ENCODE data around the gene ZNF784. TPM values are rescaled to one million over a fixed set of nuclear protein-coding genes. Genes with fewer than 3 reads are reported as not detected.

ZNF784 gene
- total RNA-seq, 1 donor from 2014 or later = 4.9 TPM

DNA sequence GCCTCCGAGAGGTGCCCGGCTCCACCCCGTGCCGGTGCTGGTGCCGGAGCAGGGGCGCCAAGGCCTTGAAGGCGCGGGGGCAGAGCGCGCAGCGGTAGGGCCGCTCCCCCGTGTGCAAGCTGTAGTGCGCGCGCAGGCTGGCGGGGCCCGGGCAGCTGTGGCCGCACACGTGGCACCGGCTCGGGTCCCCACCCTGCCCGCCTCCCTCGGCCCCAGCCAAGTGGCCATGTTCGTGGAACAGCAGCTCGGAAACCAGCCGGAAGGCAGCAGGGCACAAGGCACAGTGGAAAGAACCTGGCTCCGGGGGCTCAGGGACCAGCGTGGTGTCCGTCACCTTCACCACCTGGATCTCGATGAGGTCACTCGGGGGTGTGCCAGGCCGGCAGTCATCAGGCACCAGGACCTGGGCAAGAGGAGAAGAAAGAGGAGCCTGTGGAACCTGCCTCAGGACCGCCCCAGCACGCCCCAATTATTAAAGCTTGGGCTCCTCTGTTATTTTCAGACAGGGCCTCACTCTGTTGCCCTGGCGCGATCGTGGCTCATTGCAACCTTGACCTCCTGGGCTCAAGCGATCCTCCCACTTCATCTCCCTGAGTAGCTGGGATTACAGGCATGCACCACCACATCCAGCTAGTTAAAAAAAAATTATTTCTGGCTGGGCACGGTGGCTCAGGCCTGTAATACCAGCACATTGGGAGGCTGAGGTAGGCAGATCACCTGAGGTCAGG lies 2.0 kb downstream of the ZNF784 start:
- H3K9me3 Mint-ChIP-seq = no peaks in the 10 kb centered on the region
- intact Hi-C loops (cut with micrococcal nuclease) = loop anchor here (5.0 to 10.0 kb wide), 2 partner anchors 508 to 1160 kb away; partner anchors contain the start of genes LENG9 and PPP1R12C

GRCh38 chr19:55621673-55622231 lies 2.6 kb downstream of the ZNF784 start:
- H3K27me3 Mint-ChIP-seq (ENCODE audit: low read depth) = peaks cover under 1% of the 10 kb centered on the region
- H3K9me3 Mint-ChIP-seq = no peaks in the 10 kb centered on the region
- no peak overlapping the region for H3K4me3 Mint-ChIP-seq (ENCODE audit: low read depth)
- peaks cover 30% of the 10 kb centered on the region for H3K4me1 Mint-ChIP-seq (ENCODE audit: low read depth)
- intact Hi-C loops (cut with micrococcal nuclease) = loop anchor here (5.0 to 10.0 kb wide), 2 partner anchors 507 to 1159 kb away; partner anchors contain the start of genes LENG9 and PPP1R12C
- H3K27ac Mint-ChIP-seq = no peak overlapping the region
- no peak for DNase-seq (ENCODE audit: low spot score)
- H3K36me3 Mint-ChIP-seq (ENCODE audit: low read depth) = peaks cover 27% of the 10 kb centered on the region

More for the DNA sequence above, 2.0 kb downstream of the ZNF784 start:
- Mint-ChIP-seq H3K27ac (no peak overlapping the region), H3K27me3 (ENCODE audit: low read depth) (peaks cover 3% of the 10 kb centered on the region), H3K36me3 (ENCODE audit: low read depth) (peaks cover 21% of the 10 kb centered on the region), H3K4me3 (ENCODE audit: low read depth) (no peak overlapping the region), H3K4me1 (ENCODE audit: low read depth) (peaks cover 36% of the 10 kb centered on the region)
- DNase-seq (ENCODE audit: low spot score) = no peak

DNA sequence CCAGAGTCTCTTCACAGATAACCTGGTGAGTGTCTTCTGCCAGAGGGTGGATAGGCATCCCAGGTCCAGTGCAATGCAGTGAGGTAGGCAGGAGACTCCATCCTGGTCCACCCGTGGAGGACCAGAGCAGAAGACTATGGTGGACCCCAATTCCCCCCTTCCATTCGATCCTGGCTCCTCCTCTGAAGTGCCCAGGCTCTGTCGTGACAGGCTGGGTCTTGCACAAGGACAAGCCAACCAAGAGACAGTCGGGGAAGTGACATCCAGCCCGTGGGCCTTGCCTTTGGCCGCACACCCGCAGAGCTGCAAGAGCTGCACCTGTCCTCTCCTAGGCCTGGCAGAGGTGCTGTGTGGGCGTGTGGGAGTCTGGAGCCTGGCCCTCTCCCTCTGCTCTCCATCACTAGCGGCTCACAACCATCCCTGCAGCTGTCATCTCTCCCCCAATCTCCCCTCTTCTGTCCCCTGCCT lies 3.1 kb downstream of the ZNF784 start:
- no peaks in the 10 kb centered on the region for H3K27me3 Mint-ChIP-seq (ENCODE audit: low read depth)
- intact Hi-C loops (cut with micrococcal nuclease) = loop anchor here (5.0 to 10.0 kb wide), 2 partner anchors 506 to 1159 kb away; partner anchors contain the start of genes LENG9 and PPP1R12C
- peaks cover 31% of the 10 kb centered on the region for H3K36me3 Mint-ChIP-seq (ENCODE audit: low read depth)
- no peak overlapping the region for H3K4me3 Mint-ChIP-seq (ENCODE audit: low read depth)
- H3K27ac Mint-ChIP-seq = no peak overlapping the region
- peaks cover 25% of the 10 kb centered on the region for H3K4me1 Mint-ChIP-seq (ENCODE audit: low read depth)
- no peak for DNase-seq (ENCODE audit: low spot score)
- no peaks in the 10 kb centered on the region for H3K9me3 Mint-ChIP-seq

DNA sequence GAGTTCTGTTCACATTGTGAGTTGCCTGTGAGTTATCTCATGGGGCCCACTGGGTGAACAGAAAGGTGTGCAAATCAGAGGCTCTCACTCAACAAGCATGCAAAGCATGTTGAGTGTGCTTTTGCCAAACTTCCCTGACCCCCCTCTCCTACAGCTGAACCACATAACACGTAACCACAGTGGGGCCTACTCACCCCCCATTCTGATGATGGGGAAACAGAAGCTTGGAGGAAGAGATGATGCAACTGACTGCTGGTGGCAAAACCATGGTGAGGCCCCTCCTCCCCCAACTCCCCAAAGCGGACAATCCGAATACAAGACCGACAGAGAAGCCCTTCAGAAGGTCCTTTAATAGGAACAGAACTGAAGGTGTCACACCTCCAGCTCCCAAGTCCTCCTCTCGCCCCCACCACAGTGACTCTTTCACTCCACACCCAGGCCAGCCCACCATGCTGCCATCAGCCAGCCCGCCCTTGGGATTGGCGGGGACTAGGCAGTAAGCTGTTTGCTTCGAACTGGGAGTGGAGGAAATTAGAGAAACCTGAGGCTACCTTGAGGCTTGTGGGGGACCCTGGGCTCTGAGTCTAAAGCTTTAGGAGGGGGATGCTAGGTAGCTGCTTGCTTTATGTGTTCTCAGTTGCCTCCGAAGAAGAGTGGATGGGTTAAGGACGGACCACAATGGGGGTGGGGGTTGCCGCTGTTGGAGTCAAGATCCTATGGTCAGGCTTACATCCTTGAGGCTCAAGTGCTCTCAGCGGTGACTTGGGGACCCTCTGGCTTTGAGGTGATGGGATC lies 3.8 kb downstream of the ZNF784 start:
- DNase-seq (ENCODE audit: low spot score) = no peak
- Mint-ChIP-seq H3K4me3 (ENCODE audit: low read depth) (no peak overlapping the region), H3K36me3 (ENCODE audit: low read depth) (peaks cover 31% of the 10 kb centered on the region), H3K27me3 (ENCODE audit: low read depth) (no peaks in the 10 kb centered on the region), H3K9me3 (no peaks in the 10 kb centered on the region), H3K4me1 (ENCODE audit: low read depth) (peaks cover 22% of the 10 kb centered on the region), H3K27ac (no peak overlapping the region)
- intact Hi-C loops (cut with micrococcal nuclease) = loop anchor here (5.0 to 10.0 kb wide), 2 partner anchors 506 to 1158 kb away; partner anchors contain the start of genes LENG9 and PPP1R12C

- peaks cover 15% of the 10 kb centered on the region for H3K4me1 Mint-ChIP-seq (ENCODE audit: low read depth)
- no peak overlapping the region for H3K27ac Mint-ChIP-seq
- no peak overlapping the region for H3K4me3 Mint-ChIP-seq (ENCODE audit: low read depth)
- no peaks in the 10 kb centered on the region for H3K27me3 Mint-ChIP-seq (ENCODE audit: low read depth)
- H3K36me3 Mint-ChIP-seq (ENCODE audit: low read depth) = peaks cover 31% of the 10 kb centered on the region
- H3K9me3 Mint-ChIP-seq = no peaks in the 10 kb centered on the region
- intact Hi-C loops (cut with micrococcal nuclease) = no loop called here
- DNase-seq (ENCODE audit: low spot score) = no peak
Observed at GRCh38 chr19:55619286-55619685, 5.1 kb downstream of the ZNF784 start.

GRCh38 chr19:55618426-55618825 lies 5.9 kb downstream of the ZNF784 start:
- H3K36me3 Mint-ChIP-seq (ENCODE audit: low read depth) = peaks cover 28% of the 10 kb centered on the region
- intact Hi-C loops (cut with micrococcal nuclease) = no loop called here
- peaks cover 10% of the 10 kb centered on the region for H3K4me1 Mint-ChIP-seq (ENCODE audit: low read depth)
- H3K4me3 Mint-ChIP-seq (ENCODE audit: low read depth) = no peak overlapping the region
- H3K27me3 Mint-ChIP-seq (ENCODE audit: low read depth) = no peaks in the 10 kb centered on the region
- H3K9me3 Mint-ChIP-seq = no peaks in the 10 kb centered on the region
- H3K27ac Mint-ChIP-seq = no peak overlapping the region
- DNase-seq (ENCODE audit: low spot score) = no peak

DNA sequence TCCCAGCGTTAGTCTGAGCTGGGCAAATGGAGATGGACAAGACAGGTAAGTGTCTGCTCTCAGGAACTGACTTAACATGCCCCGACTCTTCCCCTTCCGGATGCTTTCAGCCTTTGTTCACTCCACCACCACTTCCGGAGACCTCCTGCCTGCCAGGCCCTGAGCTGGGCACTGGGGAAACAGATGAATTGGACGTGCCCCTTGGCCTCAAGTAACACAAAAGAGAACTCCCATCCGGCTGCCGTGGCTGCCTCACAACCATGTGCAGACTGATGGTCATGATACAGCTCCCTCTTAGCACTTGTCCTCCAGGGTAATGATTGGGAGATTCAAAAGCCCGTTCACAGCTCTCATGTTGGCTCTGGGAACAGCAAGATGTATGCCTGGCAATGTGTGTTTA lies 6.9 kb downstream of the ZNF784 start:
- Mint-ChIP-seq H3K4me1 (ENCODE audit: low read depth) (peaks cover 7% of the 10 kb centered on the region), H3K27ac (no peak overlapping the region), H3K36me3 (ENCODE audit: low read depth) (peaks cover 33% of the 10 kb centered on the region), H3K27me3 (ENCODE audit: low read depth) (no peaks in the 10 kb centered on the region), H3K9me3 (no peaks in the 10 kb centered on the region), H3K4me3 (ENCODE audit: low read depth) (no peak overlapping the region)
- intact Hi-C loops (cut with micrococcal nuclease) = no loop called here
- DNase-seq (ENCODE audit: low spot score) = no peak

- H3K27ac Mint-ChIP-seq = no peak overlapping the region
- no peak for DNase-seq (ENCODE audit: low spot score)
- intact Hi-C loops (cut with micrococcal nuclease) = no loop called here
- H3K9me3 Mint-ChIP-seq = no peaks in the 10 kb centered on the region
- H3K4me3 Mint-ChIP-seq (ENCODE audit: low read depth) = no peak overlapping the region
- peaks cover 7% of the 10 kb centered on the region for H3K4me1 Mint-ChIP-seq (ENCODE audit: low read depth)
- H3K36me3 Mint-ChIP-seq (ENCODE audit: low read depth) = peaks cover 36% of the 10 kb centered on the region
- no peaks in the 10 kb centered on the region for H3K27me3 Mint-ChIP-seq (ENCODE audit: low read depth)
Observed at GRCh38 chr19:55616395-55616875, 7.9 kb downstream of the ZNF784 start.

GRCh38 chr19:55615543-55616394 lies 8.6 kb downstream of the ZNF784 start:
- DNase-seq (ENCODE audit: low spot score) = no peak
- Mint-ChIP-seq H3K4me1 (ENCODE audit: low read depth) (peaks cover 7% of the 10 kb centered on the region), H3K4me3 (ENCODE audit: low read depth) (no peak overlapping the region), H3K27me3 (ENCODE audit: low read depth) (no peaks in the 10 kb centered on the region), H3K36me3 (ENCODE audit: low read depth) (peaks cover 34% of the 10 kb centered on the region), H3K27ac (no peak overlapping the region), H3K9me3 (no peaks in the 10 kb centered on the region)
- intact Hi-C loops (cut with micrococcal nuclease) = no loop called here

GRCh38 chr19:55614711-55615542 lies 9.4 kb downstream of the ZNF784 start:
- H3K27ac Mint-ChIP-seq = no peak overlapping the region
- H3K9me3 Mint-ChIP-seq = no peaks in the 10 kb centered on the region
- no peaks in the 10 kb centered on the region for H3K27me3 Mint-ChIP-seq (ENCODE audit: low read depth)
- no peak for DNase-seq (ENCODE audit: low spot score)
- H3K4me1 Mint-ChIP-seq (ENCODE audit: low read depth) = no peaks in the 10 kb centered on the region
- intact Hi-C loops (cut with micrococcal nuclease) = no loop called here
- no peak overlapping the region for H3K4me3 Mint-ChIP-seq (ENCODE audit: low read depth)
- H3K36me3 Mint-ChIP-seq (ENCODE audit: low read depth) = peaks cover 30% of the 10 kb centered on the region

DNA sequence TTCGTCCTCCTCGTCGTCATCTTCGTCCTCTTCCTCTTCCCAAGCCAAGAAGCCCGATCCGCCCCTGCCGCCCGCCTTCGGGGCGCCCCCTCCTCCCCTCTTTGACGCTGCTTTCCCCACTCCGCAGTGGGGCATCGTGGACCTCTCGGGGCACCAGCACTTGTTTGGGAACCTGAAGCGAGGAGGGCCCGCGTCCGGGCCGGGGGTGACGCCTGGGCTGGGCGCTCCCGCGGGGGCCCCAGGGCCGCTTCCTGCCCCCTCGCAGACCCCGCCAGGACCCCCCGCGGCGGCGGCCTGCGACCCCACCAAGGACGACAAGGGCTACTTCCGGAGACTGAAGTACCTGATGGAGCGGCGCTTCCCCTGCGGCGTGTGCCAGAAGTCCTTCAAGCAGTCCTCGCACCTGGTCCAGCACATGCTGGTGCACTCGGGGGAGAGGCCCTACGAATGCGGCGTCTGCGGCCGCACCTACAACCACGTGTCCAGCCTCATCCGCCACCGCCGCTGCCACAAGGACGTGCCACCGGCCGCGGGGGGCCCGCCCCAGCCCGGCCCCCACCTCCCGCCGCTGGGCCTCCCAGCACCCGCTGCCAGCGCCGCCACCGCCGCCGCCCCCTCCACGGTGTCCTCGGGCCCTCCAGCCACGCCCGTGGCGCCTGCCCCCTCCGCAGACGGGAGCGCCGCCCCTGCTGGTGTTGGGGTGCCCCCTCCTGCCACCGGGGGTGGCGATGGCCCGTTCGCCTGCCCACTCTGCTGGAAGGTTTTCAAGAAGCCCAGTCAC lies 10.2 kb downstream of the ZNF784 start:
- Mint-ChIP-seq H3K36me3 (ENCODE audit: low read depth) (peaks cover 31% of the 10 kb centered on the region), H3K4me1 (ENCODE audit: low read depth) (peaks cover 2% of the 10 kb centered on the region), H3K4me3 (ENCODE audit: low read depth) (no peak overlapping the region), H3K27ac (no peak overlapping the region), H3K27me3 (ENCODE audit: low read depth) (no peaks in the 10 kb centered on the region), H3K9me3 (no peaks in the 10 kb centered on the region)
- intact Hi-C loops (cut with micrococcal nuclease) = no loop called here
- DNase-seq (ENCODE audit: low spot score) = no peak
